ENCODE data around the gene IRF7.

DNA sequence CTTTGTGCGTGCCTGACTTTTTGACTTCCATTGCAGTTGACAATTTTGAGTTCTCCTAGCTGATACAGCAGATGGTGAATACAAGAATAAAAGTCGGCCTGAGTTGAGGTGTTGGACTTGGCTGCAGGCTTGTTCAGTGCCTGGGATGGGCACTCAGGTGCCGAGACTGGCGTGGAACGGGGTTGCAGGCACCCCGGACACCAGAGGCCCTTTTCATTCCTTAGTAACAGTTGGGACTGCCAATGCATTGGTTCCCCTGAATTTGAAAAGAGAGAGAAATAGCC lies 38.2 kb downstream of the IRF7 start:
- TF ChIP-seq, protein P1, sequence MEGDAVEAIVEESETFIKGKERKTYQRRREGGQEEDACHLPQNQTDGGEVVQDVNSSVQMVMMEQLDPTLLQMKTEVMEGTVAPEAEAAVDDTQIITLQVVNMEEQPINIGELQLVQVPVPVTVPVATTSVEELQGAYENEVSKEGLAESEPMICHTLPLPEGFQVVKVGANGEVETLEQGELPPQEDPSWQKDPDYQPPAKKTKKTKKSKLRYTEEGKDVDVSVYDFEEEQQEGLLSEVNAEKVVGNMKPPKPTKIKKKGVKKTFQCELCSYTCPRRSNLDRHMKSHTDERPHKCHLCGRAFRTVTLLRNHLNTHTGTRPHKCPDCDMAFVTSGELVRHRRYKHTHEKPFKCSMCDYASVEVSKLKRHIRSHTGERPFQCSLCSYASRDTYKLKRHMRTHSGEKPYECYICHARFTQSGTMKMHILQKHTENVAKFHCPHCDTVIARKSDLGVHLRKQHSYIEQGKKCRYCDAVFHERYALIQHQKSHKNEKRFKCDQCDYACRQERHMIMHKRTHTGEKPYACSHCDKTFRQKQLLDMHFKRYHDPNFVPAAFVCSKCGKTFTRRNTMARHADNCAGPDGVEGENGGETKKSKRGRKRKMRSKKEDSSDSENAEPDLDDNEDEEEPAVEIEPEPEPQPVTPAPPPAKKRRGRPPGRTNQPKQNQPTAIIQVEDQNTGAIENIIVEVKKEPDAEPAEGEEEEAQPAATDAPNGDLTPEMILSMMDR (IDR thresholded peaks at IDR 0.05; ENCODE audit: borderline replicate concordance, extremely low read depth, low read length, poor library complexity, severe bottlenecking): no peak
- TF ChIP-seq EZH2 (IDR thresholded peaks at IDR 0.05; ENCODE audit: borderline replicate concordance, low read depth, low read length, severe bottlenecking): no peak
